ENCODE data around the gene SMC3.

- TF ChIP-seq POLR2A (IDR thresholded peaks at IDR 0.05) (no peak), CTCF (IDR thresholded peaks at IDR 0.05) (no peak), POLR2AphosphoS5 (IDR thresholded peaks at IDR 0.05) (no peak), EP300 (IDR thresholded peaks at IDR 0.05) (no peak)
Observed at GRCh38 chr10:110634527-110635209, 67.2 kb downstream of the SMC3 start.
